ENCODE results near the gene BMAL2. TPM values are rescaled to one million over a fixed set of nuclear protein-coding genes. Genes with fewer than 3 reads are reported as not detected.

The BMAL2 gene
- total RNA-seq, 6 donors from 2014 or later, result 2.1 to 7.5 (median 3.1) TPM

DNA sequence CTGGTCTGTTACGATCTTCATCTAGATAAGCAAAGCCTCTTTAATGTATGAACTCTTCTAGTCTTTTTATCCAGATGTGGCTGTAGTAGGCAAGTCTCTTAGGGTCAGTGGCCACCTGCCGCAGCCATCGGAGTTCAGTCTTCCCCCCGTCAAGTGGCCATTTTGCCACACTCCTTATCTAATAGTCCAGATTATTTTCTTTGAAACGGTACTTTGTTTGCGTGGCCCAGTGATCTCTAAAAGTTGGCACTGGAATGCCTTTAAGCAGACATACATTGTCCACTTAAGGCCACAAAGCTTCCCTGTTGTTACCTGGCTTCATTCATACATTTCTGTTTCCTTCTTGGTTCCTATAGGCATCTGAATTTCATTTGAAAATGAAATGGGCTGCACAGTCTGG lies 36.0 kb upstream of the BMAL2 start:
- no peaks in the 10 kb centered on the region for H3K9me3 ChIP-seq
- TF ChIP-seq, protein P1, sequence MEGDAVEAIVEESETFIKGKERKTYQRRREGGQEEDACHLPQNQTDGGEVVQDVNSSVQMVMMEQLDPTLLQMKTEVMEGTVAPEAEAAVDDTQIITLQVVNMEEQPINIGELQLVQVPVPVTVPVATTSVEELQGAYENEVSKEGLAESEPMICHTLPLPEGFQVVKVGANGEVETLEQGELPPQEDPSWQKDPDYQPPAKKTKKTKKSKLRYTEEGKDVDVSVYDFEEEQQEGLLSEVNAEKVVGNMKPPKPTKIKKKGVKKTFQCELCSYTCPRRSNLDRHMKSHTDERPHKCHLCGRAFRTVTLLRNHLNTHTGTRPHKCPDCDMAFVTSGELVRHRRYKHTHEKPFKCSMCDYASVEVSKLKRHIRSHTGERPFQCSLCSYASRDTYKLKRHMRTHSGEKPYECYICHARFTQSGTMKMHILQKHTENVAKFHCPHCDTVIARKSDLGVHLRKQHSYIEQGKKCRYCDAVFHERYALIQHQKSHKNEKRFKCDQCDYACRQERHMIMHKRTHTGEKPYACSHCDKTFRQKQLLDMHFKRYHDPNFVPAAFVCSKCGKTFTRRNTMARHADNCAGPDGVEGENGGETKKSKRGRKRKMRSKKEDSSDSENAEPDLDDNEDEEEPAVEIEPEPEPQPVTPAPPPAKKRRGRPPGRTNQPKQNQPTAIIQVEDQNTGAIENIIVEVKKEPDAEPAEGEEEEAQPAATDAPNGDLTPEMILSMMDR (IDR thresholded peaks at IDR 0.05), result no peak
- TF ChIP-seq POLR2A (IDR thresholded peaks at IDR 0.05) (no peak), POLR2AphosphoS5 (IDR thresholded peaks at IDR 0.05) (no peak), EP300 (IDR thresholded peaks at IDR 0.05) (no peak)
- no peak overlapping the region for H3K4me3 ChIP-seq
- ATAC-seq (ENCODE audit: low FRiP score in 2 of 2), result no peak
- H3K27me3 ChIP-seq, result no peaks in the 10 kb centered on the region
- DNase-seq, result no peak
- peaks cover 0 to 6% (median 0%) of the 10 kb centered on the region in 4 donors for H3K4me1 ChIP-seq
- H3K27ac ChIP-seq, result no peak overlapping the region
- WGBS, 2 donors, result 71 to 94% methylated on average over 6 of the region's 6 CpGs
- H3K36me3 ChIP-seq, result peaks cover 0 to 22% (median 2%) of the 10 kb centered on the region in 4 donors

DNA sequence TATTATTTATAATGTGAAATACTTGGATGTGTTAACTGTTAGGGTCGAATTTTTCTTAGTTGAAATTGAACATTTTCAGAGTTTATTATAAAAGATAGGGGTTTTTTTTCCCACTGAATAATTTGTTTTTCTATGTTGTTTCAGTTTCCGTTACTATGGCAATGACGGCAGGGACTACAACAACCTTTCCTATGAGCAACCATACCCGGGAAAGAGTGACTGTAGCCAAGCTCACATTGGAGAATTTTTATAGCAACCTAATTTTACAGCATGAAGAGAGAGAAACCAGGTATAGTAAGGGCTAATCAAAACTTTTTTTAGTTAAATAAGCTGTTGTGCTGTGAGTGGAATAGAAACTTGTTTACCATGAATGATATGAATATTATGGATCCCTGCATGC lies 35.1 kb upstream of the BMAL2 start:
- no peak for DNase-seq
- no peaks in the 10 kb centered on the region for H3K27me3 ChIP-seq
- H3K36me3 ChIP-seq, result peaks cover 0 to 30% (median 2%) of the 10 kb centered on the region in 4 donors
- no peaks in the 10 kb centered on the region for H3K9me3 ChIP-seq
- no peak for ATAC-seq (ENCODE audit: low FRiP score in 2 of 2)
- WGBS, 2 donors, result 78 to 91% methylated on average over 4 of the region's 4 CpGs
- TF ChIP-seq, protein P1 (IDR thresholded peaks at IDR 0.05), result no peak
- TF ChIP-seq EP300 (IDR thresholded peaks at IDR 0.05), result no peak
- no peak for TF ChIP-seq POLR2A (IDR thresholded peaks at IDR 0.05)
- no peak for TF ChIP-seq POLR2AphosphoS5 (IDR thresholded peaks at IDR 0.05)
- H3K4me3 ChIP-seq, result no peak overlapping the region
- peaks cover 0 to 6% (median 0%) of the 10 kb centered on the region in 4 donors for H3K4me1 ChIP-seq
- no peak overlapping the region for H3K27ac ChIP-seq

DNA sequence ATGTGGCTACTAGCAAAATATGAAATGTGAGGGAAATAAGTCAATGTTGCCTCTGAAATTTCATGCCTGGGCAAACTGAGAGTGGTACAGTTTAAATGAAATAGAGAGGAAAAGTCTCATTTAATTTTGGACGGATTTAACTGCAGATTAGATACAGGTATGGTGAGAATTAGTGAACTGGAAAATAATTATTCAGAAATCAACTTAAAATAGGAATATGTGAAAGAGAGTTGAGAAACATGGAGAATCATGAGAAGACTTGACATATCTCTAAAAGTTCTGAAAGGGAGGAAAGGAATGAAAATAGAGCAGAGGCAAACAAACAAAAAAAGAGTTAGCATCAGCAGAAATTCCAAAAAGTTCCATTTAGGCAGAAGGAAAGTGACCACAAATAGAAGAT lies 33.5 kb upstream of the BMAL2 start:
- H3K9me3 ChIP-seq, result no peaks in the 10 kb centered on the region
- no peaks in the 10 kb centered on the region for H3K27me3 ChIP-seq
- H3K36me3 ChIP-seq, result peaks cover 0 to 37% (median 2%) of the 10 kb centered on the region in 4 donors
- TF ChIP-seq POLR2A (IDR thresholded peaks at IDR 0.05) (no peak), POLR2AphosphoS5 (IDR thresholded peaks at IDR 0.05) (no peak), EP300 (IDR thresholded peaks at IDR 0.05) (no peak)
- TF ChIP-seq, protein P1 (IDR thresholded peaks at IDR 0.05), result no peak
- peaks cover 0 to 6% (median 1%) of the 10 kb centered on the region in 4 donors for H3K4me1 ChIP-seq
- DNase-seq, result no peak
- 95% methylated on average over 1 of the region's 1 CpG for WGBS, 2 donors
- H3K27ac ChIP-seq, result no peak overlapping the region
- no peak for ATAC-seq (ENCODE audit: low FRiP score in 2 of 2)
- H3K4me3 ChIP-seq, result no peak overlapping the region

DNA sequence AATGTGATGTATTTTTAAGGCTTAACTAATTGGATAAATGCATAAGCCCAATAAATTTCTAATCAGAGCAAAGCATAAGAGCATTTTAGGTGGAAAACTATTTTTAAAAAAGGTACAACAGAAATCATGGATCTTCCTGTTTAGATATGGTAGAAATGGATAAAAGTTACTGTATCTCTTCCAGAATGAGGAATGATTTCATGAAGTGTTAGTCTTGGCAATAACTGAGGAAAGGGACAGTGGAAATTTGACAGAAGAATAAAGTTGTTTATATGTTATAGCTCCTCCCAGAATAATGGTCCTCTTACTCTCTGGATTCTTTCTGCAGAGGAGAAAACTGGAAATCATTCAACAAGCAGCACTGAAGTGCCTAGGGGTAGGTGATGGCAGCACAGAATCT lies 32.4 kb upstream of the BMAL2 start:
- Histone ChIP-seq H3K4me1 (peaks cover 0 to 6% (median 1%) of the 10 kb centered on the region in 4 donors), H3K9me3 (no peaks in the 10 kb centered on the region), H3K4me3 (no peak overlapping the region), H3K27ac (no peak overlapping the region), H3K36me3 (peaks cover 0 to 37% (median 2%) of the 10 kb centered on the region in 4 donors), H3K27me3 (no peaks in the 10 kb centered on the region)
- no peak for TF ChIP-seq POLR2AphosphoS5 (IDR thresholded peaks at IDR 0.05)
- no peak for TF ChIP-seq EP300 (IDR thresholded peaks at IDR 0.05)
- TF ChIP-seq POLR2A (IDR thresholded peaks at IDR 0.05), result no peak
- TF ChIP-seq, protein P1 (IDR thresholded peaks at IDR 0.05), result no peak
- no peak for ATAC-seq (ENCODE audit: low FRiP score in 2 of 2)
- no peak for DNase-seq

Data from upper lobe of left lung (tissue), 6 donors.